Measurements from ENCODE around the gene TSPO.

Gene TSPO

DNA sequence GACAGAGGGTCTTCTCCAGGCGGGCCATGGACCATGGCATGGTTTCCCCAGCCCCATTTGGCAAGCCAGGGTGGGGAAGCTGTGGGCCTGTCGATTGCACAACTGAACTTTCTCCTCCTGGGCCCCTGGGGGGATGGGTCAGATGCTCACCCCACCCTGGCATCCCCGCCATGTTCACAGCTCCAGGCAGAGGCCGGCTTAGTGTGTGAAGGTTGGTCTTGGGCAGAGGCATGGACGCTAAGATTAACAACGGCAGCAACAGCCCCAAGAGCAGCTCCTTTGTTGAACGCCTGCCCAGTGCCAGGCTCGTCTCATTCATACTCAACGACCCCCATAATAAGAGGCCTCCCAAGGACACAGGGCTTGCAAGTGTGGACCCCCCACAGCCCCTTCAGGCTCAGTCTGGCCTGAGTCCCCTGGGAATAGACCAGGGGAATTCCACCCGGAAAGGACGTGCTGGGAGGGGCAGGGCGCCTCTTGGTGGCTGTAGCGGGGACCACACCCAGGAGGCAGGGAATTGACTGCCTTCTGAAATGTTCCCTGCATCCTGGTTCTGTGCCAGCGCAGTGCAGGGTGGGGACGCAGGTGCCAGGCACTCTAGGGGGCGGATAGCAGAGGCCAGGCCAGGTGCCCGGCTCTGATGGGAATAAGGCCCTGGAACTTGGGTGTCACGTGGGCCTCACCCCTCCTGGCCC is 8.3 kb downstream of the TSPO start:
- DNase-seq: no peak

DNA sequence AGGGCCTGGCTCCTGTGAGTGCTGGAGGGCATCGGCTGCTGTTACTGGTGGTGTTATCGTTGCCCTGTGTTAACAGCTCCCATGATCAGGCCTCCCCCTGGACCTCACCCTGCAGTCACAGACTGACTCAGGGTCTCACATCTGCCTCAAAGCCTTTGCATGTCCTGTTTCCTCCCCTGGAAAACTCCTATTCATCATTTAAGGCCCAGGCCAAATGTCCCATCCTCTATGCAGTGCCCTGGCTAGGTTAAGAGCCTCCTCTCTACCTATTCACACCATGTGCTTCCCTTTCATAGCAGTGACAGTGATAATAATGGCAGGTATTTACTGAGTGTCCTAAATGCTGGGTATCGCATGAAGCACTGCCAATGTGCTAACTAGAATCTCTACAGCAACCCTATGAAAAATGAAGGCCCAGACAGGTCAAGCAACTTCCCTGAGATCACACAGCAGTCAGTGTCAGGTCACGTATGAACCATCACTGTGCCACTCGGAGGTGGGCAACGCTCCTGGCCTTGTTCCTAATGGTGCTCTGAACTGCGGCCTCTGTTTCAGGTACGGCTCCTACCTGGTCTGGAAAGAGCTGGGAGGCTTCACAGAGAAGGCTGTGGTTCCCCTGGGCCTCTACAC is 9.3 kb downstream of the TSPO start:
- DNase-seq: no peak

DNA sequence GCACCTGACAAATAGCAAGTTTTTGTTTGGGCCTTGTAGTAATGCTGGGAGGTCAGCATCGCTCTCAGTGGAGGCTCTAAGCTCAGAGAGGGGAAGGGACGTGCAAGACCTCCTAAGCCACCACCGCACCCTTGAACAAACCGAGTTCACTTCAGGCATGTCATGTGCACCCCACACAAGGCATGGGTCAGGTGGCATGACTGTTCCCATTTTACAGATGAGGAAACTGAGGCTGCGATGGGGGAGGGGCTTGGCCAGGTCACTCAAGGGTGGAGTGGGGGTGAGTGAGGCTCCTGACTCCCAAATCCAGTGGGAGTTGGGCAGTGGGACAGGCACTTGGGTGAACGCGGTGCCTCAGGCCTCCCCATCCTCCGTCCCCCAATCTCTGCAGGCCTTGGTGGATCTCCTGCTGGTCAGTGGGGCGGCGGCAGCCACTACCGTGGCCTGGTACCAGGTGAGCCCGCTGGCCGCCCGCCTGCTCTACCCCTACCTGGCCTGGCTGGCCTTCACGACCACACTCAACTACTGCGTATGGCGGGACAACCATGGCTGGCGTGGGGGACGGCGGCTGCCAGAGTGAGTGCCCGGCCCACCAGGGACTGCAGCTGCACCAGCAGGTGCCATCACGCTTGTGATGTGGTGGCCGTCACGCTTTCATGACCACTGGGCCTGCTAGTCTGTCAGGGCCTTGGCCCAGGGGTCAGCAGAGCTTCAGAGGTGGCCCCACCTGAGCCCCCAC is 11.2 kb downstream of the TSPO start:
- DNase-seq: no peak

DNA sequence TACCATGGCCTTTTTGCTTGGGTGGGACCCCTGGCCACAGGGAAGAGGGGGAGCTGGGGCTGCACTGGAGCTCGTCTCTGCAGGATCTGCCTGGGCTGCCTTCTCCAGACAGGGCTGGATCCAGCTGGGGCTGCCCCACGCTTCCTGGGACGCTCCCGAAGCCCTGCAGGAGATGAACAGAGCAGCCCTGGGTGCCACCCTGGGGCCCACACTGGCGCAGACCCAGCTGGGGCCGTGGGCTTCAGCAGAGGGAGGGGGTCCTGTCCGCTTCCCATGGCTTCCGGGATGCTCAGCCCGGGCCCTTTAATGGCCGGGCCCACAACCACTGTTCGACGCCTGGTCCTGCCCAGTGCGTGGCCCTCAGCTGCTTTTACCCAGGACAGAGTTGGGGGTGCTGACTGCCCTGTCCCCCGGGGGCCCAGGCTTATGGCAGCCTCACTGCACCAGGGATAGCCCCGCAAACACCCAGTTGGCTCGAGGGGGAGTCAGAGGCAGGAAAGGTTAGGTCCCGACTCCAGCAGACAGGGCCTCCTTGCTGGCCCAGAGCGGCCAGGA is 12.0 kb downstream of the TSPO start:
- no peak for DNase-seq

DNA sequence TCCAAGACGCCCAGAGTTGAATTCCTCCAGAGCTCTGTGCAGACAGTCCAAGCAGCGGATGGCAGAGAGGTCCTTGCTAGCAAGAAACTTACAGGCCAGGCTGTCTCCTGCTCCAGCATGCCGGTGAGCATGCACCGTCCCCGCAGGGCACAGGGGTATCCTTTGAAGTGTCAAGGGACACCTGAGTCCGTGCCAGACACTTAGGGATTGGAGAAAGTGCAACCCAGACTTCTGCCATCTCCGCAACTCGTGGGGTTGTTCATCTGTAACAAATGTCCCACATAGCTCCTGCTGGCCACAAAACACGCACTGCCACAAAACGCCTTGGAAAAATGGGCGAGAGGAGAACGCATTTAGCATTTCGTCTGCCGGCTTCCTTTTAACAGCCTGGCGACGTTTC is 13.3 kb downstream of the TSPO start:
- DNase-seq: no peak

DNA sequence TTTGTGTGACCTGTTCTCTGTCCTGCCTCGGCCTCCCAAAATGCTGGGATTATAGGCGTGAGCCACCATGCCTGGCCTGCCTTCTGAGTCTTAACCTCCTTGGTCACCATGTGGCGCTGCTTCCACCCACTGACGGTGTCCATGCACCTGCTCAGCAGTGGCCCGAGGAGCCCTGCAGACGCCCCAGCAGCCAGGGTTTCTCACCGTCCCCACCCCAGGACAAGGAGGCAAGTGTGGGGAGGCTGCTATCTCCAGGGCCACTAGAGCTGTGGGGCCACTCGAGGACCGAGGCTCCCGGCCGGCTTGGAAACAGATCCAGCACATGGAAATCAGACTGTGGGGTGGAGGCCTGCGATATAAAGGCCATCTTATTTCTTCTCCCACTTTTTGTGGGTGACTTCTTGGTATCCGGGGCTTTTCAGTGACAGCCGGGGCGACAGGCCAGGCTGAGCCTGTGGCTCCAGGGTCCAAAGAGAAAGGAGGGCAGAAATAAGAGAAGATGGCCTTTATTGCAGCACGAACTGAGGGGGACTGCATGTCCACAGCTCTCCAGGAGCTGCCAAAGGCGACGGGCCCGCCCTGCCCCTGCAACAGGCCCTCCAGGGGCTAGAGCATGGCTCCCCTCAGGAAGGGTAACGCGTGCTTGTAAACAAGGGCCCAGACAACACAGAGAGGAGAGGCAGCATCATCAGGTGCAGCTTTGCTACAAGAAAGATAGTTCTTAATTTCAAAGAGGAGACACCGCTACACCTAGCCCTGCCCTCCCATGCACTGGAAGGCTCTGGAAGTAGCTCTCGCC is 15.0 kb downstream of the TSPO start:
- DNase-seq: no peak

DNA sequence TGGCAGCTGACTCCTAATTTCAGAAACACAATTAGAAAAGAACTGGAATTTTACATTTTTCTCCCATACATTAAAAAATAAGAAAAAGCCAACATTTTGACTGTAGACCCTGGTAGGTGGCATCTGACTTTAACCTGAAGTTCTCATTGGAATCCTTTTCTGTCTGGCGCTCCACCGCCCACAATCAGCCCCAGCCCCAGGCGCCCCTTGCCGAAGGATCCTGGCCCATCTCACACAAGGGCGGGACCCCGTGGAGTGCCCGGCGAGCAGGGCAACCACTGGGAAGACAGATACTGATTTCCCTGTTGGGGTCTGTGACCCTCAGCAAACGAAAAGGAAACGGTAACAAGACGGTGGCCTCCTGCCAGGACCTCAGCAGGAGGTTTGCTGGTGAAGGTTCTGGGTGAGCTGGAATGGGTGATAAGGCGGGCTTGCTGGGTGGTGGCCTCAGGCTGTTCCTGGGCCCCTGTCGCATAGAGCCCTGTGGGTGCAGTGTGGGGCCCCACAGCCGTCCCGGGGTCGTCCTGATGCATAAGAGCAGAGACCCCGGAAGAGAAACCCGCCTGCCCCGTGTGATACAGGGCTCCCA is 15.7 kb downstream of the TSPO start:
- no peak for DNase-seq

DNA sequence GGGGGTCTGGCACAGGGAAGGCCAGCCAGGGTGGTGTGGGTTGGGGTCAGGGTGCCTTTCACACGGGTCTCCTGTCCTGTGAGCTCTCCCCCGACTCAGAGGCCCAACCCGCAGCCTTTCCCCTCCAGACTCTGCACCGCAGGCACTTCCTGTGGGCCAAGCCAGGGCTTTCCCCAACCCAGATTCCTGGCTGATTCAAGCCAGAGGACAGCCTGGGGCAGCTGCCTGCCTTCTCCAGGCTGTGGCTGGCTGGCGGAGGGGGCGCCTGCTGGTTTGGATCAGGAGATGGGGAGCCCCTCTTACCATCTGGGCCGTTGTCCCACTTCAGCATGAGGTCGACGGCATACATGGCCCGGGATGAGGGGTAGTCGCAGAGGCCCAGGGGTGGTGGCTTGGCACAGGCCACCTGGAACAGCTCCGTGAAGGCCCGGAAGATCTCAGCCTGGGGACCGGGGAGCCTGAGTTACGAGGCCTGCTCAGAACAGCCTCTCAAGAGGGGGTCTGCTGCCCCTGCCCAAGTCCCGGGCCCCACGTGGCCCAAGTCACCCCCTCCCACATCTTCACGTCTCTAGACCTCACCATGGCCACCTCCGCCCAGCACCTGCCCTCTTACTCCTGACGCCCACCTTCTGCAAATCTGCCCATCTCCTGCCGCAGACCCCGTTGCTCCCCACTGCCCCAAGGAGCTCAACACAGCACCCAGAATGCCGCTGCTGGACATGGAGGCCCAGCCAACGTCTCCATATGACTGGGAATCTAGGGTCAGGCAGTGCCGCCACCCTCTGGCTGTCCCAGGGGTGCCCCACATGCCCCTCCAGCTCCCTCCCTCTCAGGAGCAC is 17.3 kb downstream of the TSPO start:
- DNase-seq: no peak

DNA sequence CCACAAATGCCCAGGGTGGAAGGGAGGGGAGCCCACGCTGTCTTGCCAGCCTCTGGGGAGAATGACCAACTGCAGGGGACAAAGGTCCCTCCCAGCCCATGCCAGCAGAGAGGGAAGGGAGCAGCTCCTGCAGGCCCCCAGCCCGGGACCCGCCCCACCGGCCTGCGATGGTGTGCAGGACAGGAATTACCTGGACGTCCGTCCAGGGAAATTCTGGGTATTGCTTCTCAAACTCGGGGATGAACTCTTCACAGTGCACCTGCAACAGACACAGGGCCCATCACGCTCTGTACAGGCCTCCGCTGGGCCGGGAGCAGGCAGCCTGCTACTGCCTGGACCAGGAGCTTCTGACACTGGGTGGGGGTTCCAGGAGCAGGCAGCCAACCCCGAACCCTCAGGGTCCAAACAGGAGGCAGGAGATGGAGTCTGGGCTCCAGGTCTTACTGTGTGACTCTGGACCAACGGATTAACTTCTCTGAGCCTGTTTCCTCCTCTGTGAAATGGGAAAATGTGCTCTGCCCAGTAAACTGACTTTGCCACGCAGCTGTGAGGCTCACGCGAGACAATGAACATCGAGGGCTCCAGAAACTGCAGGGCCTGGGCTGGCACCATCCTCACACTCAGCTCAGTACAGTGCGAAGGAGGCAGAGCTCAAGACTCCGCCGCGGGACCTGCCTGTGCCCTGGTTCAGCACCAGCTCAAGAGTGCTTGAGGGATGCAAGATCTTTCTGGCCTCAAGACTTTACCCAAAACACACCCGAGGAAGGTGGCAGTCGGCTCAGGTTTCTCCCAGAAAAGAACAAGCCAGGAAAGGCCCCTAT is 18.2 kb downstream of the TSPO start:
- DNase-seq: no peak

DNA sequence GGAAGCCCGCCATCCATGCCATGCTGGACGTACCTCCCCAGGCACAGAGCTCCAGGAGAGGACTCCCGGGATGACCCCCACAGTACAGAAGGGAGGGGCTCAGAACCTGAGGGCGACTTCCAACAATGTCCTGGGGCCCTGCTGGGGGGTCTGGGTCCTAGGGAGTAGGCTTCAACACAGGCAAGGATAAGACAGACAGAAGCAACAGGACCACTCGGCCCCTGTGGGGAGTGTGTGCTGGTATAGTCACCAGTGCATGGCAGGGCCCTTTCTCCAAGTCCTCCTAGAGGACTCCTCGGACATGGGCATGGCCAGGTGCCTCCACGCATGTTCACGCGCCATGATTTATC is 18.7 kb downstream of the TSPO start:
- DNase-seq: no peak

DNA sequence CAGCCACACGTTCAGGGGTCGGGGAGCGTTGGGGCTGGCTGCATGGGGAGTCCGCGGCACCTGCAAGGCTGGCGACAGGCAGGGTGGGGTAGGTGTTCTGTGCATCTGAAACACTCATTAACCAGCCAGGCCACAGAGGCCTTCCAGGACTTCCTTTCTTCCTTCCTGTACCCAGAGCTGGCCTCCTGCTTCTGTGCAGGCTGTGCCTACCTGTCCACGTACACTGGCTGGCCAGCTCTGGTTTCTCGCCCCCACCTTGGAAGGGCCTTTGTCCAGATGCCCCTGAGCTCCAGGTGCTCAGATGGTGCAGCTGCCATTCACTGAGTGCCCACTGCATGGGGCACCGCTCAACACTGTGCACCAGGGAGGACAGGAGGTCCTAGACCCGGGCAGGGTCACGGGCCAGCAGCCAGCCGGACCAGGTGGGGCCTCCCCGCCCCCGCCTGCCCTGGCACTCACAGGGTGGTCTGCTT is 19.7 kb downstream of the TSPO start:
- DNase-seq: no peak

DNA sequence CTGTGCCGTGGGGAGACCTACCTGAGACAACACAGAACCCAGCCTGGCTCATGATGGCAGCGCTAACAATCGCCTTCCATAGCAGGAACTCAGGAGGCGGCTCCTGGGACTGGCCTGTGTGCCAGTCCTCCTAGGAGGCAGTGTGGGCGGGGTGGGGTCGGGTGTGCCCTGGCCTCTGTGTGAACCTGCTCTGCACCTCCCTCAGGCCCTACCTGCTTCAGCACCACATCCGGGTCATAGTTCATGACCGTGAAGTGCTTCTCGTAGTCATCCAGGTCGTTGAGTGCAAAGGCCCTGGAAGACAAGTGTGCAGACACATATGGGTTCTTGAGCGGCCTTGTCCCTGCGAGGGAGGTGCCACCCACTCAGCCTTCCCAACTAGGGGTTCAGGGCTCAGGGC is 20.2 kb downstream of the TSPO start:
- DNase-seq: no peak

DNA sequence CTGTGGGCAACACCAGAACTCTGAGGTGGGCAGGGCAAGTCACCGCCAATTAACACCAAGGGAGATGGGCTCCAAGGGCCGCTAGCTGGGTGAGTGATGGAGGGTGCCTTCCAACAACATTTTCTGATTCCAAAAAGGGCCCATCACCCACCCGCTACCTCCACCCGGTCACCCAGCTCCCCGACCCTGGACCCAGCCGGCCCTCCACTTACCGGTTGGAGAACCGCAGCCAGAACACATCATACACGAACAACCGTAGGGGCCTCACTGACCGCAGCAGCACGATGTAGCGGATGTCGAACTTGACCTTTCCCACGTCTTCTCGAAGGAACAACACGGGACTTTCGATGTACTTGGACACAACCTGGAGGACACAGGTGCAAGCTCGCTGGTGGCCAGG is 20.8 kb downstream of the TSPO start:
- no peak for DNase-seq

DNA sequence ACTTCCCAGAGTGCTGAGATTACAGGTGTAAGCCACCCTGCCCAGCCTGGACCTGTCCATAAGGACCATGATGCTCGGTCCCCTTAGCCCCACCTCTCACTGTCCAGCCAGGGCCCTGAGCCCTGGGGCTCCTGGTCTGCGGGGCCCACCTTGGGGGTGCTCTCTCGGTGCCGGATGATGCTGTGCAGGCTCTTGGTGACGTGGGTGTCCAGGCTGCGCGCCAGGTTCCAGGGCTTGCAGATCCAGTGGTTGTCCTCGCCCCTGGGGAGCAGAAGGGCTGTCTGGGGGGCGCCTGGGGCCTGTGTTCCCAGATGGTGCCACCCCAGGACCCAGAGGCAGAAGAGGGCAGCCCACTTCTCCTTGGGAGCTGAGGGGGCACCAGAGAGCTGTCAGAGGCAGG is 22.2 kb downstream of the TSPO start:
- DNase-seq: no peak

DNA sequence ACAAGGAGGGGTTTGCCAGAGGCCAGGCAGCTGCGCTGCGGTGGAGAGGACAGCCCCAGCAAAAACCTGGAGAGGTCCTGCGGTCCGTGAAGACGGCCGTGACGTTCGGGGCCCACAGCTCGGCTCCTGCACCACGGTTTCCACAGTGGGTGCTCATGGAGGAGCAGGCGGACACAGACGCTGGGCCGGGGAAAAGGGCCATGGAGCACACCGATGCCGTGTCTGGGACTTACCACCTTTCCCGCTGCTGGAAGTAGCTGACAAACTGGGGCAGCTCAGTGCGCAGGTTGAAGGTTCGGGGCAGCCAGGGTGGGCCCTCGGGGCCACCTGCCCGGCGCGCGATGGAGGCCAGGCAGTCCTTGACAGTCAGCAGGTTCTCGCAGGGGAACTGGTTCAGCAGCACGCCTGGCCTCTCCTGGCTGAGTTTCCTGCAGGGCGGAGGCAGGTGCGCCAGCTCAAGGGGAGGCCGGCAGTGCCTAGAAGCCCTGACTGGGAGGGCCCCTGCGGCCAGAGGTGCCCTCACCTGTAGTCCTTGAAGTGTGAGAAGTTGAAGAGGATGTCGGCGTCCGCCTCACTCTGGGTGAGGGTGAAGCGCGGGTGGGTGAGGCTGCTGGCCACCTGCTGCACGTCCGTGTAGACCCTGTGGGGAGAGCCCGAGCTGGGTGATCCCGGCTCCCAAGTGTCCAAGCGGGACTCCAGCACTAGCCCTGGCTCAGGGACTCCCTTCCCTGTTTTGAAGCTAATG is 22.8 kb downstream of the TSPO start:
- DNase-seq: no peak

DNA sequence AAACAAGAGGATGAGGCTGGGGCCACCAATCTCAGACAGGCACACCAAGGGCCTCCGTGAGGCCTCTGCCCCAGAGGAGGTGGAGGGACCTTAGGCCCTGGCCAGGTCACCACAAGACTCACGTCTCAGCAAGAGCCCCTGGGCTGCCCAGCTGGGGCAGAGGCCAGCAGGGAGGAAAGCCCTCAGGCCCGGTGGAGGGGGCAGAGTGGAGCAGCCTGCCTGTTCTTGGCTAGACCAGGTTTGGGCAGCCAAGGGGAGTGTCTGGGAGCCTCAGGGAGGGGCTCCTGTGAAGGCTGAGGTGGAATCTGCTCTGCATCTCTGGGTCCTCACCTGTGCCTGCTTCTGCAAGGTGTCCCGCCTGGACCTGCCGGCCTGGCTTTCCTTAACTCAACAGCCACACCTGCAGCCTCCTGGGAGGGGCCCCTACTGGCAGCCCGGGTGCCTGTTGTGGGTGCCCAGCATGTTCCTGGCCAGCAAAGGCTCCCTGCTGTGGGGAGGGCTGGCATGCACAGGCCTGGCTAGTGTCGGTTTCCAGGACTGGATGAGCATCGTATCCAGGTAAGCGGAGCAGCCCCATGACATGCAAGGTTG is 23.7 kb downstream of the TSPO start:
- DNase-seq: no peak

DNA sequence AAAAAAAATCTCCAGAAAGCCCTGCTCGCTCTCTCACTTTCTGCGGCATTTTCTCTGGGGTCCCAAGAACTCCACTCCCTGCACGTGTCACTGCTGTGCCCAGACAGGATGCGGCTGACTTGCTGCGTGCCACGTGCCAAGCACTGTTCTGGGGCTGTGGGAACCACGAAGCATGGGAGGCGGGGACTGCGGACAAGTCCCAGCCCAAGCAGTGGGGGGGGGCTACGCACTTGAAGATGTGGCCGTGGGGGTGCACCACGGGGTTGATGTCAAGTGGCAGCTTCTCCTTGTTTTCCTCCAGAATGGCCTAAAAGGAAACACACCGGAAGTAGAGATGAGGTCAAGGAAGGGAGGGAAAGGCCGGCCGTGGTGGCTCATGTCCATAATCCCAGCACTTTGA is 24.7 kb downstream of the TSPO start:
- no peak for DNase-seq

DNA sequence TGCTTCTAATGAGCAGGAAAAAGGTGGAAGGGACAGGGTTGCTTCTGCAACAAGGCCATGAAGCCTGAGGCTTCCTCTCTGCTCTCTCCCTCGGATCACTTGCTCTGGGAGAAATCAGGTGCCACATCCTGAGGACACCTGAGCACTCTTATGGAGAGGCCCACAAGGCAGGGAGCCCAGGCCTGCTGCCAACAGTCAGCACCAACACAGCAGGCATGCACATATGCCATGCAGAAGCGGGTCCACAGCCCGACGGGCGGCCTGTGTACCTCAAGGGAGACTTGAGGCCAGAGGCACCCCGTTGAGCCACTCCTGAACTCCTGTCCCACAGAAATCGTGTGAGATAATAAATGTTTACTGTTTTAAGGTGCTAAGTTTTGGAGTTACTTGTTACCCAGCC is 26.1 kb downstream of the TSPO start:
- DNase-seq: no peak

DNA sequence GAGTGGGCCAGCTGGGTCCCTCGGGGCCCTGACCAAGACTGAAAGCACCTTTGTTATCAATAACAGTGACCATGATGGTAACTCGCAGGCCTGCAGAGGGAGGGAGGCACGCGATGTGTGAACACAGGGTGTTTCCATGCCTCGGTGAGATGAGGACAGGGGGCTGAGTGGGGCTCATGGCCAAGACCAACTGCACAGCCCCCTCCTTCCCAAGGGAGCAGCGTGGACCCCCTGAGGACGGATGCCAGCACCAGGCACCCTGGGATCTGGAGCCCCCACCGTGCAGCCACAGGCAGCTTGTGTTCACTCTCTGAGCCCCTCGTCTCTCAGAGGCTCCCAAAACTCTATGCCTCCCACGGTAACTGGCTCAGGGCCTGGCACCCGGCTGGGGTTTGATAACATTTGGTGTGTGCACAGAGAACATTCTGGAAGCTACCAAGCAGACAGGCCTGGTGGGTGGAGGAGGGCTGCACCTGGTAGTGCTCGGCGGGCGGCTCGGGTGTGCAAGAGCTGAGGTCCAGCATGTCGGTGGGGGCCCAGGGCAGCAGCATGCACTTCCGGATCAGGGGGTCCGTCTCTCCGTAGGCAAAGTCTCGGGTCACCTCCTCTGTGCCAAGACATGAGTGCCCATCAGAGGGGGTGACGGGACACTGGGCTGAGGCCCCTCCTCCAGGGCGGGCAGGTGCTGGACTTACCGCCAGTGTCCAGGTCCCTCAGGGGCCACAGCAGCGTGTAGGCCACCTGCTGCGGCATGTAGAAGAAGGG is 28.0 kb downstream of the TSPO start:
- no peak for DNase-seq

All from RPMI8226 (cell line).